Tibial nerve (tissue), 3 donors: Measurements from ENCODE around the gene DOCK1.

Experiments used
- POLR2A ChIP-seq, 2 donors: fragments of 450-650 bp; IDR thresholded peaks; one replicate each; pipeline ENCODE4 v1.6.1; 2017; ENCODE audit warnings: antibody characterized with exemption in 2 of 2, mild to moderate bottlenecking in 2 of 2, moderate library complexity in 2 of 2
- TF ChIP-seq, protein P1 (sequence below), 5 experiments: fragments of 200-600 bp in 3 of 5; fragments of 450-650 bp in 2 of 5; sonication (generic) in 3 of 5; IDR thresholded peaks; one replicate each; pipeline ENCODE4 v1.5.1; 2016 to 2019; ENCODE audit warnings: antibody characterized with exemption in 5 of 5, mild to moderate bottlenecking in 3 of 5, moderate library complexity in 2 of 5

DNA sequence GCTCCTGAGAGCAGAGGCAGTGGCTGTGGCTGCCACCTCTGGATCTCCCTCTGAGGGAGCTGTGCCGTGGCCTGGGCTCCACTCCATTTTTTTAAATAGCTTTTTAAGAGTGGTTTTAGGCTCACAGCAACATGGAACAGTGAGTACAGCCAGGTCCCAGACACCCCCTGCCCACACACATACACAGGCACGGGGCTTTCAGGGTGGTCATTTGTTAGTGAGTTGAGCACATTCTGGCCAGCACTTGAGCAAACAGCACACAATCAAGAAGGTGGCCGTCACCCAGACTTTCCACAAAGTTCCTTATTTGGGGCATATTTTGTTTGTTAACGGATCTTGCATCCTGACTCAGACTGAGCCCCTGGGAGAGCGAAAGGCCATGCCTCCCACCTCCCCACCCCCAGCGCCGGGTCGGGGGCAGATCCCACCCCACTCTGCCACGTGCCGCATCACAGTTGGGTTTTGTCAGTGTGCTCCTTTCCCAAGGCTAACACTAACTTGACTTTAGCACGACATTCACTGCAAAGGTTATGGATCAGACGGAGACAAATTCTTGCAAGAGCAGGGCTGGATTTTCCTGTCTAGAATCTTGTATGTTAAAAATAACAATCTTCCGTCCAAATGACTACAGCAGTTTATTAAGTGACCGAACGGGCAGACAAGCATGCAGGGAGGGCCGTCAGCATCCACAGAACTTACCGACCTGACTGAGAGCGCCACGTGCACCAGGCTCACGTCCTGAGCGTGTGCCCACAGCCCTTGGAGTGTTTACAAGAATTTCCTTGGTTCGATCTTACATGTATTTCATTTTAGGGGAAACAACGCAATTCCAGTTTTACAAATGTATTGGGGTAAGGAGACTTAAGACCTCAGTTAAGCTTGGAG lies 487.4 kb downstream of the DOCK1 start:
- TF ChIP-seq, protein P1, sequence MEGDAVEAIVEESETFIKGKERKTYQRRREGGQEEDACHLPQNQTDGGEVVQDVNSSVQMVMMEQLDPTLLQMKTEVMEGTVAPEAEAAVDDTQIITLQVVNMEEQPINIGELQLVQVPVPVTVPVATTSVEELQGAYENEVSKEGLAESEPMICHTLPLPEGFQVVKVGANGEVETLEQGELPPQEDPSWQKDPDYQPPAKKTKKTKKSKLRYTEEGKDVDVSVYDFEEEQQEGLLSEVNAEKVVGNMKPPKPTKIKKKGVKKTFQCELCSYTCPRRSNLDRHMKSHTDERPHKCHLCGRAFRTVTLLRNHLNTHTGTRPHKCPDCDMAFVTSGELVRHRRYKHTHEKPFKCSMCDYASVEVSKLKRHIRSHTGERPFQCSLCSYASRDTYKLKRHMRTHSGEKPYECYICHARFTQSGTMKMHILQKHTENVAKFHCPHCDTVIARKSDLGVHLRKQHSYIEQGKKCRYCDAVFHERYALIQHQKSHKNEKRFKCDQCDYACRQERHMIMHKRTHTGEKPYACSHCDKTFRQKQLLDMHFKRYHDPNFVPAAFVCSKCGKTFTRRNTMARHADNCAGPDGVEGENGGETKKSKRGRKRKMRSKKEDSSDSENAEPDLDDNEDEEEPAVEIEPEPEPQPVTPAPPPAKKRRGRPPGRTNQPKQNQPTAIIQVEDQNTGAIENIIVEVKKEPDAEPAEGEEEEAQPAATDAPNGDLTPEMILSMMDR (IDR thresholded peaks at IDR 0.05): no peak
- TF ChIP-seq POLR2A (IDR thresholded peaks at IDR 0.05): no peak
